IMR-90 (cell line): Measurements from ENCODE around the gene RNFT2.

Experiments
- BHLHE40 ChIP-seq: fragments of 150-350 bp; IDR thresholded peaks from 2 replicates; pipeline ENCODE4 v1.6.1; 2016; ENCODE audit warnings: mild to moderate bottlenecking, low read depth, low read length
- CTCF ChIP-seq: conservative IDR thresholded peaks from 2 replicates; pipeline ENCODE4 v1.5.1; 2012; ENCODE audit warnings: mild to moderate bottlenecking, low read depth, low read length, improper control_type of control experiment
- MAFK ChIP-seq: IDR thresholded peaks from 2 replicates; pipeline ENCODE4 v1.6.1; 2012; ENCODE audit warnings: low read depth, low read length, improper control_type of control experiment
- POLR2A ChIP-seq: IDR thresholded peaks from 2 replicates; pipeline ENCODE4 v1.6.1; 2012; ENCODE audit warnings: mild to moderate bottlenecking, low read depth, low read length
- RAD21 ChIP-seq: IDR thresholded peaks from 2 replicates; pipeline ENCODE4 v1.6.1; 2012; ENCODE audit warnings: low read length, improper control_type of control experiment
- RFX5 ChIP-seq: IDR thresholded peaks from 2 replicates; pipeline ENCODE4 v1.8.0; 2012; ENCODE audit warnings: low read depth, mild to moderate bottlenecking, low read length, moderate library complexity

GRCh38 chr12:116798719-116799118, 60.6 kb downstream of the RNFT2 start:
- TF ChIP-seq CTCF (no peak), POLR2A (no peak), RAD21 (no peak), BHLHE40 (no peak), RFX5 (no peak), MAFK (no peak)
